ENCODE data around the gene TEX9. TPM values are rescaled to one million over a fixed set of nuclear protein-coding genes. Genes with fewer than 3 reads are reported as not detected.

The TEX9 gene
- total RNA-seq, 1 donor from 2014 or later: 10.3 TPM

DNA sequence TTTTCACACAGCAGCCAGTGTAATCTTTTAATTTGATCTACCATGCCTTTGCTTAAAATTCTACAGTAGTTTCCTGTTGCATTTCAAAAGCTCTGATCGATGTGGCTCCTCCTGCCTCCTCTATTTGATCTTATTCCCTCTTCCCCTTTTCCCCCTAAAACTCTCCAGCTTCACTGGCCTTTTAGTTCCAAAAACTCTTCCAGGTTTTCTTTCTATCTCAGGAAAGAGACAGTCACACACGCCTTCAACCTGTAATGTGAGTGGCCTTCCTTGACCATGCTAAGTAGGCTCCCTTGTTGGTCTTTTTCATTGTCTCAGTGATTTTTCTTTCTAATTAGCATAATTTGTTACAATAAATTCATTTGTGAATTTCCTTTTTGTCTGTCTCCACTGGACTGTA is 985 bp downstream of the TEX9 start:
- no peak for DNase-seq (ENCODE audit: low read depth)
- Mint-ChIP-seq H3K27ac (ENCODE audit: unreplicated experiment) (no peak overlapping the region), H3K4me1 (ENCODE audit: low read depth, unreplicated experiment) (peaks cover 12% of the 10 kb centered on the region), H3K36me3 (ENCODE audit: low read depth, unreplicated experiment) (no peaks in the 10 kb centered on the region), H3K4me3 (ENCODE audit: unreplicated experiment) (peak overlapping the region; percentile 90), H3K9me3 (ENCODE audit: unreplicated experiment) (peaks cover 3% of the 10 kb centered on the region), H3K27me3 (ENCODE audit: low read depth, unreplicated experiment) (no peaks in the 10 kb centered on the region)
- Histone ChIP-seq H4K20me1 (ENCODE audit: insufficient read depth, low read length) (no peaks in the 10 kb centered on the region), H3K27me3 (ENCODE audit: insufficient read depth, low read length) (no peaks in the 10 kb centered on the region), H3K4me2 (ENCODE audit: low read length) (peak overlapping the region; percentile 94), H3K4me3 (ENCODE audit: insufficient read depth, low read depth, low read length) (peak overlapping the region; percentile 78), H2AFZ (ENCODE audit: low read depth, low read length) (peak overlapping the region; percentile 96), H3K36me3 (ENCODE audit: insufficient read depth, low read length) (no peaks in the 10 kb centered on the region), H3K4me1 (ENCODE audit: insufficient read depth, low read length) (peaks cover 6% of the 10 kb centered on the region), H3K9me3 (ENCODE audit: insufficient read depth, low read depth, low read length) (no peaks in the 10 kb centered on the region), H3K27ac (ENCODE audit: low read depth, low read length) (no peak overlapping the region), H3K79me2 (ENCODE audit: insufficient read depth, low read length) (no peaks in the 10 kb centered on the region), H3K9ac (ENCODE audit: low read length) (peak overlapping the region; percentile 81)
- no peak for FAIRE-seq
- no peak for TF ChIP-seq EZH2 (IDR thresholded peaks at IDR 0.05; ENCODE audit: insufficient read depth, low read length)
- TF ChIP-seq, protein P1, sequence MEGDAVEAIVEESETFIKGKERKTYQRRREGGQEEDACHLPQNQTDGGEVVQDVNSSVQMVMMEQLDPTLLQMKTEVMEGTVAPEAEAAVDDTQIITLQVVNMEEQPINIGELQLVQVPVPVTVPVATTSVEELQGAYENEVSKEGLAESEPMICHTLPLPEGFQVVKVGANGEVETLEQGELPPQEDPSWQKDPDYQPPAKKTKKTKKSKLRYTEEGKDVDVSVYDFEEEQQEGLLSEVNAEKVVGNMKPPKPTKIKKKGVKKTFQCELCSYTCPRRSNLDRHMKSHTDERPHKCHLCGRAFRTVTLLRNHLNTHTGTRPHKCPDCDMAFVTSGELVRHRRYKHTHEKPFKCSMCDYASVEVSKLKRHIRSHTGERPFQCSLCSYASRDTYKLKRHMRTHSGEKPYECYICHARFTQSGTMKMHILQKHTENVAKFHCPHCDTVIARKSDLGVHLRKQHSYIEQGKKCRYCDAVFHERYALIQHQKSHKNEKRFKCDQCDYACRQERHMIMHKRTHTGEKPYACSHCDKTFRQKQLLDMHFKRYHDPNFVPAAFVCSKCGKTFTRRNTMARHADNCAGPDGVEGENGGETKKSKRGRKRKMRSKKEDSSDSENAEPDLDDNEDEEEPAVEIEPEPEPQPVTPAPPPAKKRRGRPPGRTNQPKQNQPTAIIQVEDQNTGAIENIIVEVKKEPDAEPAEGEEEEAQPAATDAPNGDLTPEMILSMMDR (IDR thresholded peaks at IDR 0.05; ENCODE audit: insufficient read depth, low read depth, low read length): no peak

DNA sequence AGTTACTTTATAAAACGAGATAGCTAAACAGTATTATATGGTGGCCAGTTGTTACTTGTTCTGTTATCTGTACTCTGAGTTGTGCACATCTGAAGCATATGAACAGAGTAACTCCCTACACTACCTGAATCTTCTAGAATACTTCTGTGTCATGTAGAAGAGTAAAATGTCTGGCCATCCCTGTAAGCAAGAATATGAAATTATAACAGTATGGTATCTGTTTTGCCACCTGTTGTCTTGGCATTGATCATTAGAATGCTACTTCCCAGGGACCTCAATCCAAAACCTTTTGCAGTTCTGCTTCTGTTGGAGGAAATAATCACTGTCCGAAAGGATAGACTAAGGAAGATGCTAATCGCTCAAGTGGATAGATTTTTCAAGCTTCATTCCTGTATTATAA is 1.9 kb downstream of the TEX9 start:
- H3K4me1 Mint-ChIP-seq (ENCODE audit: low read depth, unreplicated experiment): peaks cover 12% of the 10 kb centered on the region
- Histone ChIP-seq H3K4me2 (ENCODE audit: low read length) (no peak overlapping the region), H3K9ac (ENCODE audit: low read length) (no peak overlapping the region), H2AFZ (ENCODE audit: low read depth, low read length) (no peak overlapping the region), H3K9me3 (ENCODE audit: insufficient read depth, low read depth, low read length) (no peaks in the 10 kb centered on the region), H4K20me1 (ENCODE audit: insufficient read depth, low read length) (no peaks in the 10 kb centered on the region), H3K27me3 (ENCODE audit: insufficient read depth, low read length) (no peaks in the 10 kb centered on the region), H3K4me1 (ENCODE audit: insufficient read depth, low read length) (peaks cover 6% of the 10 kb centered on the region), H3K4me3 (ENCODE audit: insufficient read depth, low read depth, low read length) (no peak overlapping the region), H3K36me3 (ENCODE audit: insufficient read depth, low read length) (no peaks in the 10 kb centered on the region), H3K27ac (ENCODE audit: low read depth, low read length) (no peak overlapping the region), H3K79me2 (ENCODE audit: insufficient read depth, low read length) (no peaks in the 10 kb centered on the region)
- peaks cover 1% of the 10 kb centered on the region for H3K9me3 Mint-ChIP-seq (ENCODE audit: unreplicated experiment)
- H3K36me3 Mint-ChIP-seq (ENCODE audit: low read depth, unreplicated experiment): no peaks in the 10 kb centered on the region
- no peak for TF ChIP-seq EZH2 (IDR thresholded peaks at IDR 0.05; ENCODE audit: insufficient read depth, low read length)
- TF ChIP-seq, protein P1 (IDR thresholded peaks at IDR 0.05; ENCODE audit: insufficient read depth, low read depth, low read length): no peak
- no peaks in the 10 kb centered on the region for H3K27me3 Mint-ChIP-seq (ENCODE audit: low read depth, unreplicated experiment)
- no peak for FAIRE-seq
- DNase-seq (ENCODE audit: low read depth): no peak
- H3K27ac Mint-ChIP-seq (ENCODE audit: unreplicated experiment): no peak overlapping the region
- H3K4me3 Mint-ChIP-seq (ENCODE audit: unreplicated experiment): no peak overlapping the region

DNA sequence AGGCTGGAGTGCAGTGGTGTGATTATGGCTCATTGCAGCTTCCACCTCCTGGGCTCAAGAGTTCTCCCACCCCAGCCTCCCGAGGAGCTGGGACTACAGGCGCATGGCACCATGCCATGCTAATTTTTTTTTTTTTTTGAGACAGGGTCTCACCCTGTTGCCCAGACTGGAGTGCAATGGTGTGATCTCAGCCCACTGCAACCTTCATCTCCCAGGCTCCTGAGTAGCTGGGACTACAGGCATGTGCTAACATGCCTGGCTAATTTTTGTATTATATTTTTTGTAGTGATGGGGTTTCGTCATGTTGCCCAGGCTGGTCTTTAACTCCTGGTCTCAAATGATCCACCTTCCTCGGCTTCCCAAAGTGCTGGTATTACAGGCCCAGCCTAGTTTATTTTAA is 4.0 kb downstream of the TEX9 start:
- H4K20me1 ChIP-seq (ENCODE audit: insufficient read depth, low read length): no peaks in the 10 kb centered on the region
- no peak overlapping the region for H2AFZ ChIP-seq (ENCODE audit: low read depth, low read length)
- H3K4me1 Mint-ChIP-seq (ENCODE audit: low read depth, unreplicated experiment): peaks cover 12% of the 10 kb centered on the region
- H3K9me3 Mint-ChIP-seq (ENCODE audit: unreplicated experiment): no peaks in the 10 kb centered on the region
- FAIRE-seq: no peak
- no peak overlapping the region for H3K4me3 Mint-ChIP-seq (ENCODE audit: unreplicated experiment)
- DNase-seq (ENCODE audit: low read depth): no peak
- no peaks in the 10 kb centered on the region for H3K79me2 ChIP-seq (ENCODE audit: insufficient read depth, low read length)
- no peak overlapping the region for H3K4me3 ChIP-seq (ENCODE audit: insufficient read depth, low read depth, low read length)
- TF ChIP-seq EZH2 (IDR thresholded peaks at IDR 0.05; ENCODE audit: insufficient read depth, low read length): no peak
- TF ChIP-seq, protein P1 (IDR thresholded peaks at IDR 0.05; ENCODE audit: insufficient read depth, low read depth, low read length): no peak
- no peaks in the 10 kb centered on the region for H3K9me3 ChIP-seq (ENCODE audit: insufficient read depth, low read depth, low read length)
- H3K27me3 Mint-ChIP-seq (ENCODE audit: low read depth, unreplicated experiment): no peaks in the 10 kb centered on the region
- H3K27me3 ChIP-seq (ENCODE audit: insufficient read depth, low read length): no peaks in the 10 kb centered on the region
- no peaks in the 10 kb centered on the region for H3K36me3 Mint-ChIP-seq (ENCODE audit: low read depth, unreplicated experiment)
- no peak overlapping the region for H3K9ac ChIP-seq (ENCODE audit: low read length)
- no peak overlapping the region for H3K4me2 ChIP-seq (ENCODE audit: low read length)
- H3K36me3 ChIP-seq (ENCODE audit: insufficient read depth, low read length): no peaks in the 10 kb centered on the region
- peaks cover 6% of the 10 kb centered on the region for H3K4me1 ChIP-seq (ENCODE audit: insufficient read depth, low read length)
- no peak overlapping the region for H3K27ac ChIP-seq (ENCODE audit: low read depth, low read length)
- H3K27ac Mint-ChIP-seq (ENCODE audit: unreplicated experiment): peak overlapping the region; percentile 67

All from astrocyte (in vitro differentiated cells and primary cell).